Measurements from ENCODE around the gene EMB.
"Not testable (repeated sequence)": the region's sequence is repeated elsewhere in the genome, so short reads cannot be mapped to it uniquely, and the experiment has no call there.

- not testable (repeated sequence) for TF ChIP-seq POLR2A (IDR thresholded peaks at IDR 0.05); CTCF (IDR thresholded peaks at IDR 0.05 in 8 of 11, conservative IDR thresholded peaks at IDR 0.05 in 3 of 11); POLR2AphosphoS5 (IDR thresholded peaks at IDR 0.05)
Measured at GRCh38 chr5:50462579-50462978, 21.5 kb upstream of the EMB start.
